Brain microvascular endothelial cell (primary cell): ENCODE measurements around the gene ADCY5.

Experiments used
- DNase-seq: peaks from one replicate; pipeline ENCODE4 v3.0.0-alpha.2; 2020
- H3K27ac ChIP-seq: fragments of 250-450 bp; sonication (Bioruptor Pico); 2 replicates; pipeline ENCODE4 v1.5.1; 2020; ENCODE audit warnings: mild to moderate bottlenecking, moderate library complexity
- H3K27me3 ChIP-seq: fragments of 250-450 bp; sonication (Bioruptor Pico); replicated peaks from 2 replicates; pipeline ENCODE4 v1.5.1; 2020; ENCODE audit warnings: mild to moderate bottlenecking
- H3K36me3 ChIP-seq: fragments of 250-450 bp; sonication (Bioruptor Pico); replicated peaks from 2 replicates; pipeline ENCODE4 v1.5.1; 2020; ENCODE audit warnings: mild to moderate bottlenecking
- H3K4me3 ChIP-seq: 2 replicates; pipeline ENCODE4 v1.5.1; 2011; ENCODE audit warnings: low read depth, mild to moderate bottlenecking, control low read depth, low read length, moderate library complexity
- CTCF ChIP-seq: IDR thresholded peaks from 2 replicates; pipeline ENCODE4 v1.5.1; 2011; ENCODE audit warnings: low read depth, mild to moderate bottlenecking, moderate library complexity, low read length, control low read depth, inconsistent platforms; ENCODE audit errors: missing control alignments
- in situ Hi-C: cut with HindIII; loops from 2 replicates; pipeline ENCODE4 v1.10.0; 2017; ENCODE audit warnings: low sequenced_read_pairs, low pct_ligation_motif_present

The ADCY5 gene

DNA sequence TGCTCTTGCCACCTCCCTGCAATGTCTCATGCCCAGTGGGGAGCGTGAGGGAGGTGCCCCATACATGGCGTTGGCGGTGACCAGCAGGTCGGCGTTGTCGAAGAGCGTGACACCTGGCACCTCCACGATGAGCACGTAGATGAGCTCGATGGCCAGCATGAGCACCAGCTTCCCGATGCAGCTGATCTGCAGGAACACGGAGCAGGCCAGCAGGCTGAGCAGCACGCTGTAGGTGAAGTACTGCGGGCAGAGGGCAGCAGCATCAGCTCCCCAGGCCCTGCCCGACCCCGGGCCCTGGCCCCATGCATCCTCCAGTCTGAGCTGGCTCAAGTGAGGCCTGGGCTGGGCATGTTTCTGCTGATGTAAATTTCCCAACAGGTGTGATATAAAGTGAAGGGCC lies 148.8 kb downstream of the ADCY5 start:
- no peak for TF ChIP-seq CTCF
- H3K4me3 ChIP-seq, result no peak overlapping the region
- H3K27me3 ChIP-seq, result no peaks in the 10 kb centered on the region
- no peaks in the 10 kb centered on the region for H3K36me3 ChIP-seq
- DNase-seq, result no peak
- H3K27ac ChIP-seq, result no peak overlapping the region
- in situ Hi-C loops, result no loop called here

GRCh38 chr3:123299581-123299980 lies 149.3 kb downstream of the ADCY5 start:
- H3K27ac ChIP-seq, result no peak overlapping the region
- no peak for DNase-seq
- H3K27me3 ChIP-seq, result no peaks in the 10 kb centered on the region
- no peak overlapping the region for H3K4me3 ChIP-seq
- TF ChIP-seq CTCF, result no peak
- no peaks in the 10 kb centered on the region for H3K36me3 ChIP-seq
- in situ Hi-C loops, result no loop called here

- no peak for DNase-seq
- no peak overlapping the region for H3K4me3 ChIP-seq
- no peak for TF ChIP-seq CTCF
- no peaks in the 10 kb centered on the region for H3K27me3 ChIP-seq
- H3K36me3 ChIP-seq, result no peaks in the 10 kb centered on the region
- in situ Hi-C loops, result no loop called here
- H3K27ac ChIP-seq, result no peak overlapping the region
Observed at GRCh38 chr3:123298903-123299302, 150.0 kb downstream of the ADCY5 start.

- Histone ChIP-seq H3K27me3 (no peaks in the 10 kb centered on the region), H3K36me3 (no peaks in the 10 kb centered on the region), H3K27ac (no peak overlapping the region), H3K4me3 (no peak overlapping the region)
- TF ChIP-seq CTCF, result peak; percentile 11
- no peak for DNase-seq
- in situ Hi-C loops, result no loop called here
Observed at GRCh38 chr3:123297627-123297899, 151.3 kb downstream of the ADCY5 start.

- no peak for TF ChIP-seq CTCF
- no peaks in the 10 kb centered on the region for H3K27me3 ChIP-seq
- no peak overlapping the region for H3K4me3 ChIP-seq
- no peak for DNase-seq
- no peaks in the 10 kb centered on the region for H3K36me3 ChIP-seq
- in situ Hi-C loops, result no loop called here
- no peak overlapping the region for H3K27ac ChIP-seq
Observed at GRCh38 chr3:123296836-123297626, 151.9 kb downstream of the ADCY5 start.

GRCh38 chr3:123296261-123296660 lies 152.6 kb downstream of the ADCY5 start:
- no peaks in the 10 kb centered on the region for H3K27me3 ChIP-seq
- H3K4me3 ChIP-seq, result no peak overlapping the region
- TF ChIP-seq CTCF, result no peak
- H3K27ac ChIP-seq, result no peak overlapping the region
- DNase-seq, result no peak
- in situ Hi-C loops, result no loop called here
- H3K36me3 ChIP-seq, result no peaks in the 10 kb centered on the region
